Stimulated activated CD4-positive, alpha-beta T cell treated with anti-CD3 and anti-CD28 coated beads, Interleukin-12 subunit alpha, Interleukin-12 subunit beta, amount 100 ng/mL, for 48 hours (primary cell): ENCODE data around the gene KLRK1.
"Not testable (repeated sequence)": the region's sequence is repeated elsewhere in the genome, so short reads cannot be mapped to it uniquely, and the experiment has no call there.

Experiments used
- DNase-seq, 3 donors: peaks; one replicate each; pipeline ENCODE4 v3.0.0-alpha.2; 2020; ENCODE audit warnings: low read depth in 2 of 3, low spot score in 1 of 3

Gene KLRK1

GRCh38 chr12:10388624-10389413 lies 1.0 kb downstream of the KLRK1 start:
- DNase-seq = no peak

GRCh38 chr12:10387498-10387897 lies 2.3 kb downstream of the KLRK1 start:
- DNase-seq = not testable (repeated sequence)

DNA sequence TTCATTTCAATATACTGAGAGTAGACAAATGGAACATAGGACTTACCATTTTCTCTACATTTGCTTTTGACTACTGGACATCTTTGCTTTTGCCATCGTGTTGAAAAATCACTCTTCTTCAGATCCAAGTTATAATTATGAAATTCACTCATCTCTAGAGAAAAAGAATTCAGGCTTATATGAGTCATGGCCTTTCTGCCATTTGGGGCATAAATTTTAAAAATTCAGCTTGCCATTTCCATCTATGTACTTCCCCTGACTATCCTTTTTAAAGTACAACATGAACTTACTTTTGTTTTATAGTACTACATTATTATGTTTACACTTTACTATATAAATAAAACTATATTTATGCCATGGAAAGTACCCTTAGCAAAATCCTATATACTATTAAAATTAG lies 3.0 kb downstream of the KLRK1 start:
- DNase-seq = no peak

- DNase-seq = no peak
Measured at GRCh38 chr12:10385166-10385613, 4.7 kb downstream of the KLRK1 start.

DNA sequence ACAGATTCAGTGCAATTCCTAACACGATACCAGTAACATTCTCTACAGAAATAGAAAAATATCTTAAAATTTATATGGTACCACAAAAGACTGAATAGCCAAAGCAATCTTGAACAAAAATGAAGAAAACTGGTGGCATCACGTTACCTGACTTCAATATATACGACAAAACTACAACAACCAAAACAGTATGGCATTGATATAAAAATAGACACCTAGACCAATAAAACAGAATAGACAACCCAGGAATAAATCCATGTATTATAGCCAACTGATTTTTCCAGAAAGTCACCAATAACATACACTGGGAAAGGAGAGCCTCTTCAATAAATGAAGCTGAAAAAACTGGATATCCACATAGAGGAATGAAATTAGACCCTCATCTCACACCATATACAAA lies 5.7 kb downstream of the KLRK1 start:
- DNase-seq = no peak

DNA sequence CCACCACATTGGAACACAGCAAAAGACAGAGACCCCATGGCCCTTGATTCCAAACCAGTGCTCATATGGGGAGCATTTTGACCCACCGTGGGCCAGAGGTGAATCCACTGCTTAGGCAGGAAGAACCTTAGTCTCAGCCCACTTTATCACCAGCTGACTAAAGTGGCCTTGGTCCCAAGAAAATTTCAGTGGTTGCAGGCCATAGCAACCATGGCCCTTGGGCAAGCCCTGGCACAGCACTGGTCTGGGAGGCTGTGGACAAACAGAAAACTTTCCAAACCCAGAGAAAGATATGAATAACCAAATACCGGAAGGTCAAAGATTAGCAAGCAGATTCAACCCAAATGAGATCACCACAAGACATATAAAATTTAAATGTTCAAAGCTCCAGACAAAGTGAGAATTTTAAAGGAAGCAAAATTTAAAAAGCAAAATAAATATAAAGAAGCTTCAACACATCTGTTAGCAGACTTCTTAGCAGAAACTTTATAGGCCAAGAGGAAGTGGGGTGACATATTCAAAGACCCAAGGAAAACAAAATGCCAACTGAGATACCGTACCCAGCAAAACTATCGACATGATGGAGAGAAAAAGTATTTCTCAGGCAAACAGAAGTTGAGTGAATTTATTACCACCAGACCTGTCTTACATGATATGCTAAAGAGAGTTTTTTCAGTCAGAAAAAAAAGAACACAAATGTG lies 7.8 kb downstream of the KLRK1 start:
- DNase-seq = no peak

- DNase-seq = not testable (repeated sequence)
Measured at GRCh38 chr12:10378737-10379136, 11.1 kb downstream of the KLRK1 start.

DNA sequence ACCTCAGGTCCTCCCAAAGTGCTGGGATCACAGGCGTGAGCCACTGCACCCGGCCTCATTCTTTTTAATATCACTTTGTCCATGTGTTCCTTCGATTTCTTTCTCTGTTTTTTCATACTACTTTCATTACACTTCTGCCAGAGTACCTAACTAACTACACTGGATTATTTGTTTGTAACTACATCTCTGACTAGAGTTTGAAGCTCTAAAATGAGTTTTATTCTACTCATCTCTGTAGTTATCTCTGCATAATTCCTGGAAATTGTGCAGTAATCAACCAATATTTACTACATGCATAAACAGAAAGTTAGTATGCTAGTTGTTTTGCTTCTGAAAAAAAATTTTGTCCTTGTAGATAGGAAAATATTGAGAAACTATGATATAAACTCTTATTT lies 15.2 kb downstream of the KLRK1 start:
- DNase-seq = no peak

- DNase-seq = no peak
Measured at GRCh38 chr12:10372559-10372958, 17.3 kb downstream of the KLRK1 start.

- not testable (repeated sequence) for DNase-seq
Measured at GRCh38 chr12:10371893-10372535, 17.8 kb downstream of the KLRK1 start.

GRCh38 chr12:10369557-10370415 lies 20.1 kb downstream of the KLRK1 start:
- no peak for DNase-seq

DNA sequence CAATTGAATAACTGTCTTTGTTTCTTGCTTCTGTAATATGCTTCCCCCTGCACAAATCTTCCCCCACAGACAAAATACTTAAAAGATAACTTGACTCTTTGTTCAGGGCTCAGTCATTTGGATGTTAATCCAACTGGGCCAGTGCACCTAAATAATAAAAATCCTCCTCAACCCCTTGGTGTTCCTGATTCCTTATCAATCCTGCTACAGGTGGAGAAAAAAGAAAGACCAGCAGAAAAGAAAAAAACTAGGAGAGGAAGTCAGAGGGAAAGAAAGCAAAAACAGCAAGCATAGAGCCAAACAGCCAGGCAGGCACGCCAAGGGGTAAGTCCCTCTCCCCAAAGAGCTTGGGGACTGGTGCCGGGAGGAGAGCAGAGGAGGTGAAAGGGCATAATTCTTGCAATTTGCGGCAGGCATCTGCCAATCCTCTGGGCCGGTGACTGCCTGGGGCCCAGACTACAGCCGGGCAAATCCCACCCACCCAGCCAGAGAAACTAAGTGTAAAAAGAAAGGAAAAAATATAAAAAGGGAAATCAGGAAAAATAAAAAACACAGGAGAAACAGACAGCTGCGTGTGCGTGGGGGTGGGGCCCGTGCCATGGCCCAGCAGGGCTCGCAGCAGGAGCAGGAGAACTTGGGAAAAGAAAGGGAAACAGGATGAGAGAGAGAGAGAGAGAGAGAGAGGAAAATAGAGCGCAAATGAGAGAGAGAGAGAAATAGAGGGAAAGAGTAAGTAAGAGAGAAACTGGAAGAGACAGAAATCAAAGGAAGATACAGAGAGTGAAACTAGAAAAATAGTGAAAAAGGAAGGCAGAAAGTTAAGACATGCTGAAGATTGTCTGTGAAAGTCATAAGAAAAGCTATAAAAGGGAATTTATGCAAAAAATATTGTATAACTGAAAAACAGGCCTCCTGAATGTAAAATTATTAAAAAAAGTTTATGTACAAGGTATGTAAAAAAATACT lies 21.4 kb downstream of the KLRK1 start:
- no peak for DNase-seq

GRCh38 chr12:10367714-10368113 lies 22.1 kb downstream of the KLRK1 start:
- not testable (repeated sequence) for DNase-seq

DNA sequence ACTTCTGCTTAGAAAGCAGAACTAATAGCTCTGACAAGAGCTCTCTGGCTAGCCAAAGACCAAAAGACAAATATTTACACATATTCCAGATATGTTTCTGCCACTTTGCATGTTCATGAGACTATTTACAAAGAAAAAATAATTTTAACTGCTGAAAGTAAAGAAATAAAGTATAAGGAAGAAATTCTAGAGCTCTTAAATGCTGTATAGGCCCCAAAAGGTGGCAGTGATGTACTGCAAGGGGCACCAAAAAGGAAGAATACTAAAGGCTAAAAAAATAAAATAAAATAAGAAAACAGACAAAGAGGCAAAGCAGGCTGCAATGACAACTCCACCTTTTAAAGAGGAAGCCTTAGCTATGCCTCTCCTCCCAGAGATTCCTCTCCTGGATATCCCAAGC lies 23.0 kb downstream of the KLRK1 start:
- no peak for DNase-seq

GRCh38 chr12:10365696-10366405 lies 24.0 kb downstream of the KLRK1 start:
- no peak for DNase-seq

DNA sequence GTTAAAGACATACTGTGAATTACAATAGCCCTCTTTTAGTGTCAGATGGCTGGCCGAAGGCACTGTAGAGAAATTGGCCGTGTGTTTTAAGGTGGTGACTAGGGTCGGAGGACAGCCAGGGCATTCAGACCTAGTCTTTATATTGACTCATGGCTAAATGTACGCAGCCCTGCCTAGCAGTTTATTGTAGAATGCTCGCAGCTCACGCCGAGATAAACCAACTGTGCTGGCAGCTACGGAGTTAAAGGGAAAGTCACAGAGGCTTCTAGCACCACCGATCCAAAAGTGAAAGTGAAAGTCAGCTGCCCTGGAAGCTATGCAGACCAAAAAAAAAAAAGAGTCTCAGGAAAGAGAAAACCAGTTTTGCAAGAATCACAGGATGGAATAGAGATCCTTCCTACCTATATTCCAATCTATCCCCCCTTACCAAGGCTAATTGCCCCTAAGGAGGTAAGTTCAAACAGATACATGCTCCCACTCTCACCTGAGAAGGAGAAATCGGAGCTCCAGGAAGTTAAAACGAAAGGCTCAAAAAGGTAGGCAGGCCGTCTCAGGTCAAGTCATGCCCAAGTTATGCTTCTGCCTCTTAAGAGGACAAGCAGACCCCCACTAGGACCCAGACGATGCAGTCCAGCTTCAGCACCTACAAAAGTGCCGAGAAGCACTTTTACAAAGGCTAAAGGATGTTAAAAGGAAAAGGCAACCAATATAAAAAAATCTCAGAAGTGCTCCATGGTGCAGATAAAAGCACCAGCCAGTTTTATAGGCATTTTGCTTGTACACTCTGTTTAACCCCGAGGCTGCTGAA lies 24.8 kb downstream of the KLRK1 start:
- peak in 1 of 3 donors; percentile 30 for DNase-seq

DNA sequence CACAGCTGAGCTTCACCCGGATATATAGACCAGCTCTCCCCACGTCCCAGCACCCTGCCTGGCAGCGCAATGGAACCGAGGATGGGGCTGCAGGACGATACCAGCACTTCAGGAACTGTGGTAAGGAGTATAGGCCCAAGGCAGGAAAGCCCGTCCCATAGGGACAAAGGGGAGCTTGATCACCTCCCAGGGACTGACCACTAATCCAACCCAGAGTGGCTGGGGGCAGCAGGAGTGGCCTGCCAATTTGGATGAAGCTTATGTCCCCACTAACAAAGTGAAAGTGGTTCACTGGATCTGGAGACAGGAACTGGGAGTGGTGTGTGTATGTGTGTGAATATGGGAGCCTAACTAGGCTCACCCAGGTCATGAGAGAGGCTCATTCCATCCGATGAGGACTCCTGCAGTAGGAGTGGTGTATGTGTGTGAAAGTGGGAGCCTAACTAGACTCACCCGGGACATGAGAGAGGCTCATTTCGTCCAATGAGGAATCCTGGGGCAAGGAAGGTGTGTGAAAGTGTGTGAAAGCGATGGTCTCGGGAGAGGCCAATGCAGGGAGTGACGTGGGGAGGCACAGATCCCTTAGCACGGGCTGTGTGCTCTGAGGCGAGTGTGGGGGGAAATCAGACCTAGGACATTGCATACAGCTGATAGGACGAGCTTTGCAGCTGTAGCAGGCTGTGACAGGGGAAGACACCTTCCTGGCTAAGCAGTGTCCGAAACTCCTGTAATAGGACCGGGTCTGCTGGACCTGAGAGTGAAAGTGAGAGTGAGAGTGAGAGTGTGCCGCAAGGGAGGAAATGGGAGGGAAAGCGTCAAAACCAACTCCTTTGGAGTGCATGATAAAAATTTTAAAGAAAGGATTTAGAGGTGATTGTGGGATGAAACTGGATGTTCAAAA lies 25.7 kb downstream of the KLRK1 start:
- no peak for DNase-seq

GRCh38 chr12:10363658-10363913 lies 26.3 kb downstream of the KLRK1 start:
- DNase-seq = no peak
